Measurements from ENCODE around the gene PTCD1.

PTCD1 gene

GRCh38 chr7:99368750-99369389, 69.7 kb downstream of the PTCD1 start:
- no peak for DNase-seq (ENCODE audit: low read depth)
